ENCODE measurements around the gene EFNA2.

EFNA2 gene

DNA sequence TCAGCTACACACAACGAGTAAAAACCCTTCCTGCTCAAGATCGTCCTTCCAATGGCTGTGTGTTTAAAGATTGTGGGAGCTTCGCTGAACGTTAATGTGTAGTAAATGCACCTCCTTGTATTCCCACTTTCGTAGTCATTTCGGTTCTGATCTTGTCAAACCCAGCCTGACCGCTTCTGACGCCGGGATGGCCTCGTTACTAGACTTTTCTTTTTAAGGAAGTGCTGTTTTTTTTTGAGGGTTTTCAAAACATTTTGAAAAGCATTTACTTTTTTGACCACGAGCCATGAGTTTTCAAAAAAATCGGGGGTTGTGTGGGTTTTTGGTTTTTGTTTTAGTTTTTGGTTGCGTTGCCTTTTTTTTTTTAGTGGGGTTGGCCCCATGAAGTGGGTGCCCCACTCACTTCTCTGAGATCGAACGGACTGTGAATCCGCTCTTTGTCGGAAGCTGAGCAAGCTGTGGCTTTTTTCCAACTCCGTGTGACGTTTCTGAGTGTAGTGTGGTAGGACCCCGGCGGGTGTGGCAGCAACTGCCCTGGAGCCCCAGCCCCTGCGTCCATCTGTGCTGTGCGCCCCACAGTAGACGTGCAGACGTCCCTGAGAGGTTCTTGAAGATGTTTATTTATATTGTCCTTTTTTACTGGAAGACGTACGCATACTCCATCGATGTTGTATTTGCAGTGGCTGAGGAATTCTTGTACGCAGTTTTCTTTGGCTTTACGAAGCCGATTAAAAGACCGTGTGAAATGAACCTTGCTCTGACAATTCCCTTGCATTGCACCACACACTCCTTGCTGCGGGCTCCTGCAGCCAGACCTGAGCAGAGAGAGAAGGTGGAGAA is 13.0 kb upstream of the EFNA2 start:
- DNase-seq = peak; percentile 9

GRCh38 chr19:1273263-1274041 is 12.2 kb upstream of the EFNA2 start:
- peak; percentile 2 for DNase-seq

DNA sequence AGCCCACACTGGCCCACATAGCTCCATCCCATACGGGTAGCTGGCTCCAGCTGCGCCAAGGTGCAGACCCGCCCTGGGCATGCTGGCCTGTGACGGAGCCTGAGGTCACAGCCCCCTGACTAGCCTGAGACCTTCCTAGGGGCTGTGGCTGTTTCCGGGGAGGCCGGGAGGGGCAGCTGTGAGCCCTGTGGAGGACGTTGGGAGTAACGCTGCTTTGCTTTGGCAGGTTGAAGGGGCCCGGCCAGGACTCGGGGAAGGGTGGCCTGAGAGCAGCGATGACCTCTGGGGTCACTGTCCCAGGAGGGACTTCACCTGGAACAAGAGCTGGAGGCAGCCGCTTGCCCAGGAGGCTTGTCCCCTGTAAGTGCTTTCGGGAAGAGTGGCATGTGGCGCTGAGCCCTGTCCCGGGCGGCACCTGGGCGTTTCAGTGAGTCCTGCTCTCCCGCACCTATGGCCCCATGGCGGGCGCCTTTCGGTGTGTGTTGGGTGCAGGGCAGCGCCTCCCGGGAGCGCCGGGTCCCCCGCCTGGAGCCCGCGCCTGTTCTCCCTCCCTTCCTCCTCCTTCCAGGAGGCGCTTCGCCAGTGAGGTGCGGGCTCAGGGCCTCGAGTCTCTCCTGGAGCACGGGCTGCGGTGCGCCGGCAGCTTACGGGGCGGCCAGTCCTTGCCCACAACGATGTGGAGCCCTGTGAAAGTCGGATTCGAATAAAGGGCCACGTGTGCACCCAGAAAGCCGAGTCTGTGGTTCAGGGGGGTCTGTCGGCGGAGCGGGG is 11.4 kb upstream of the EFNA2 start:
- no peak for DNase-seq

GRCh38 chr19:1274852-1275259 is 10.8 kb upstream of the EFNA2 start:
- no peak for DNase-seq

- DNase-seq = peak; percentile 93
Measured at GRCh38 chr19:1275260-1275975, 10.3 kb upstream of the EFNA2 start, which contains the start of gene FAM174C. FAM174C (plus strand) TSS chr19:1275530; CDS start chr19:1275550, 20 bp downstream.

DNA sequence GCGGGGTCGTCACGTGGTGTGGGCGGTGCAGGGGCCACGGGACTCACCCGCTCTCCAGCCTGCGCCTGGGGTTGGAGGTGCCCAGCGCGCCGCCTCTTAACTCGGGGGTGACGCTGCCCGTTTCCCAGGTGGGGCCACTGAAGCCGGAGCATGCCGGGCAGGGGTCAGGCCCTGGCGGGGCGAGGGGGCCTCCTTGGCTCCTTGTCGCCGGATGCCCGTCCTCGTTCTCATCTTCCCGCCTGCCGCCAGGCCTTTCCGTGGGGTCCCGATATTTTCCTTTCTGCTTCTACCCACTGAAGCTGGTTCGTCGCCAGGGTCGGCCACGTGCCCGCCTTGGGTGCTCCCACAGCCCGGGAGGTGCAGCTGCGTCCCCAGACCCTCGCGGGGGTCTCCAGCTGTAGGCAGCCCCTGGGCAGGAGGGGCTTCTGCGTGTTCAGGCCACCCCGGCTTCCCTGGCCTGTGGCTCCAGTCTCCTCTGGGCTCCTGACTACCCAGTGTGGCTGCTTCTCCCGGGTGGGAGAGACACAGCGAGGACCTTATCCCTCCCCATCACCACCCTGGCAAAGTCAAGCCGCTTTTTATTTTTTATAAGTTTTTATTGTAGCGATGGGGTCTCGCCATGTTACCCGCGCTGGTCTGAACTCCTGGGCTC is 9.6 kb upstream of the EFNA2 start:
- DNase-seq = no peak

DNA sequence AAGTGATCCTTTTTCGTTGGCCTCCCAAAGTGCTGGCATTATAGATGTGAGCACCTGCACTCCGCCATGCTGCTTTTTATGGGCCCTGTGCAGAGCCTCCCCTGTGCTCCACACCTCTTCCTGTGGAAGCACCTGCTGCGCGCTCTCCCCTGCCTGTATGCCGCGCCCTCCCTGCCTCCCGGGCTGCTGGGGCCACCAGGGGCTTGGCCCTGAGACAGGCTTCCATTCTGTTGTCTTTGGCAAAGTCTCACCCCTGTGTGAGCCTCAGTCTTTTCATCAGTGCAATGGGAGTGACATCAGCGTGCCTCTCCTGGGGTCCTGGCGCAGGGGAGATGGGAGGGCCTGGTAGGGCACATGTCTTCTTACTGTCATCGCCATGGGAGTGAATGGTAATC is 9.0 kb upstream of the EFNA2 start:
- no peak for DNase-seq

DNA sequence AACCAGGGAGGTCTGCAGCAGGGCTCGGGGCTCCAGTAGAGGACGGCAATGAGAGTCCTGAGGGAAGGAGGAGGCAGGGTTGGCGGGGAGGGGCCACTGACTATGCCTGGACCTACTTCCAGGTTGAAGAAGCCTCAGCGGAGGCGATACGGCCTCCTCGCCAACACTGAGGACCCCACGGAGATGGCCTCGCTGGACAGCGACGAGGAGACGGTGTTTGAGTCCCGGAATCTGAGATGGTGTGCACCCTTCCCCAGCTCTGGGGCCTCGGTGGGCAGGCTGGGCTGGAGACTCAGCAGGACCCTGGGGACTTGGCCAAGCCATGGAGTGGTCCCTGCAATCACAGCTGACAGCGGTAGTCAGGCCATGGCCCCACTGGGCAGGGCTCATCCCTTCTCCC is 8.6 kb upstream of the EFNA2 start:
- DNase-seq = no peak

GRCh38 chr19:1278074-1278473 is 7.6 kb upstream of the EFNA2 start:
- no peak for DNase-seq

DNA sequence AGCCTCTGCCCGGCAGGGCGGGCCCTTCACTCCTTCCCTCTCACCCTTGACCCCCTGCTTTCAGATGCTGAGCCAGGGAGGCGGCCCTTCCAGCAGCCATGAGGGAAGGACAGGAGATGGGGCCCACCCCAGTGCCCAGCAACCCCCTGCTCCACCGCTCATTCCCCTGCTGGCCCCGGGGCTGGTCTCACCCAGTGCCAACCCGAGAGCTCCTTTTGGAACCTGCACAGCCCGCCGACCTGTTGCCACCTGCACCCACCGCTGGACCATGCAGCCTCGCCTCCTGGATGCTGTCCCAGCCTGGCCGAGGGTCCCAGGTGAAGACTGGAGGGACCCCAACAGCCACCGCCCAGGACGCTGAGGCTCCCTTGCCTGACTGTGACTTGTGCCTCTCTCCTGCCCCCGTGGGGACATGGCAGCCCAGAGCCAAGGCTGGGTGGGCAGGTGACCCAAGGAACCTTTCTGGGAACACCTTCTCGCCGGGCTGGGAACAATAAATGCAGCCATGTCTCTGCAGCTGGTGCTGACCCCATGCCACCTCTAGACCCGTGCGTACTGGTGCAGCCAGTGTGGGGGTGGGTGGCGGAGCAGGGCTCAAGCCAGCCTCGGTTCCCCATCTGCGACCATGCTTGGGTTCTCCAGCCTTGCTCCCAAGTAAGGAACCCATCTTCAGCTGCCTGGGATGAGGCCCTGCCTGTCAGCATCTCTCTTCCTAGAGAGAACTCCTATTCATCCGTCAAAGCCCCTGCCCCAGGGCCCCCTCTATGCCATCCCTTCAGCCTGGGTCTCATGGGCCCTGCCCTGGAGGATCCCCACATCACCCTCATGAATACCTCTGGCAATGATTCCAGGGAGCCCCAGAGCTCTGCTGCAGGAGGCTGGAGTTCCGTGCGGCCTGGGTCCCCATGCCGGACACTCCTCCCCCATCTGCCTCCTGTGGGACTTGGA is 6.7 kb upstream of the EFNA2 start:
- DNase-seq = no peak

DNA sequence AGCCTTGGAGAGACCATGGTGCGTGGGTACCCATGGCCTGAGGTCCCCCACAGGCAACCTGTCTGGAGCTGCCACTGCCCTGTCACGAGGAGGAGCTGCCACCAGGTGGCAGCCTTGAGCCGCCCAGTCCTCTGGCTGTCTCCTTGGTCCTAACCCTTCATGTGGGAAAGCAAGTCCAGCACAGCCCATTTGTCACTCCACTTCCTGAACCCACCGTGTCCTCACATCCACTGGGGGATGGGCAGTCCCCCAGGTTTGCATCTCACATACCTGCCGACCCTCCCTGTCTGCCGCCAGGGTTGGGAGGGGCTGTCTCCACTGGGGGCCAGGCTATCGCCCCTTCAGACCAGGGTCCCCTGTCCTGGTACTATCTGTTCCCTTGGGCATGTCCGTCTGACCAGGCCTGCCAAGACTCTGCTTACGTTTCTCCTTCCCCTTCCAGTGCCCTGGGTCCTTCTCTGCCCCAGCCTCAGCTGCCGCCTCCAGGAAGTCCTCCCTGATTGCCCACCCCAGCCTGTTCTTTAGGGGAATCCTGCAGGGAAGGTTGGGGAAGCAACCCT is 5.8 kb upstream of the EFNA2 start:
- peak; percentile 90 for DNase-seq

DNA sequence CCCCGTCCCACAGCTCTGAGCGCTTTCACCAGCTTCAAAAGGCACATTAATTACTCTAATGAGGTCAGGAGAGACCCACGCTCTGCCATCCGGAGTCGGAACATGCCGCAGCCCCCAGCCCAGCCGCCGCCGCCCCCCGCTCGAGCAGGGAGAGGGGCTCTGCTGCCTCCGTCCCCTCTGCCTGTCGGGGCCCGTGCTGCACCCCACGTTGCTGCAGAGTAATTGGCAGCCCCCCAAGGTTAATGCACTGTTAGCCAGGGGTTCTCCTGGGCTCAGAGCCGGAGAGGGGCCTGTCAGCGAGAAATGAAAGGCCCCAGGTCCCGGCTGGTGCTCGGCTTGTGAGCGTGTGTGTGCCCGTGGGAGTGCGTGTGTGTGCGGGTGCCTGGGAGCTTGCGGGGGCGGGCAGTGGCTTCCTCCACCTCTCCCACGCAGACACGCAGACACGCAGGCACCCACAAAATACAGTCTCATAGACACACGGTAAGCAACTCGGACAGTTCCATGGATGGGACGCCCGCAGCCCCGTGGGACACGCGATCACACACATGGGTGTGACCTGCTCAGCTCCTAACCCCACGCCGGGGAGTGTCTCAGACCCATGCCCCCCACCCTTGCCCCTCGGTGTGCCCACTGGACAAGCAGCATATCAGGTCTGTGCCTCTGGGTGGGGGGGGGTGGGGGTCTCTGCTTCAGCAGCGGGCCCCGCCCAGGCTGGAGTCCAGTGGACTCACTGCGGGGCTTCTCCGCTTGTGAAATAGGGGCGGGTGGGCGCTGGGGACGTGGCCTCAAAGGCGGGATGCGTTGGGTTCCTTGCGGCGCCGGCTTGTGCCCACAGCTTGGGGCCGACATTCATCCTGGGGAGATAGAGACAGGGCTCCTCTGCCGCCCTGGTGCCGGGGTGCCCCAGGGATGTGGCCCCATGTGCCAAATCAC is 4.8 kb upstream of the EFNA2 start:
- DNase-seq = no peak

- DNase-seq = no peak
Measured at GRCh38 chr19:1281569-1282287, 3.9 kb upstream of the EFNA2 start.

- DNase-seq = no peak
Measured at GRCh38 chr19:1282588-1283206, 3.0 kb upstream of the EFNA2 start.

GRCh38 chr19:1283207-1283916 is 2.3 kb upstream of the EFNA2 start:
- no peak for DNase-seq

DNA sequence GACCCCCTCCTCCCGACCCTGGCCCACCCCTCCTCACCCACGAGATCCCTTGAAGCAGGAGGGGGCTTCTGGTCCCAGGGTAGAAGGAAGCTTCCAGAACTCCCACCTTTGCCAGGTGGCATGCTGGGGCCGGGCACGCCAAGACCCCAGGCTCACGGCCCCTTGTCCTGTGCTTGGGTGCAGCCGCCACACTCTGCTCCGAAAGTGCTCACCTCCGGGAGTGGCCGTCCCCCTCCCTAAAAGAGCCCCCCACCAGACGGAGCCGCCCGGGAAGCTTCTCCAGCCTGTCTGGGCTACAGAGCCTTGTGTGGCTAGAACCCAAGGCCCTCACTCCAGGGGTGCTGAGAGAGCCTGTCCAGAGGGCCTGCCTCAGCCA is 1.8 kb upstream of the EFNA2 start:
- DNase-seq = no peak

DNA sequence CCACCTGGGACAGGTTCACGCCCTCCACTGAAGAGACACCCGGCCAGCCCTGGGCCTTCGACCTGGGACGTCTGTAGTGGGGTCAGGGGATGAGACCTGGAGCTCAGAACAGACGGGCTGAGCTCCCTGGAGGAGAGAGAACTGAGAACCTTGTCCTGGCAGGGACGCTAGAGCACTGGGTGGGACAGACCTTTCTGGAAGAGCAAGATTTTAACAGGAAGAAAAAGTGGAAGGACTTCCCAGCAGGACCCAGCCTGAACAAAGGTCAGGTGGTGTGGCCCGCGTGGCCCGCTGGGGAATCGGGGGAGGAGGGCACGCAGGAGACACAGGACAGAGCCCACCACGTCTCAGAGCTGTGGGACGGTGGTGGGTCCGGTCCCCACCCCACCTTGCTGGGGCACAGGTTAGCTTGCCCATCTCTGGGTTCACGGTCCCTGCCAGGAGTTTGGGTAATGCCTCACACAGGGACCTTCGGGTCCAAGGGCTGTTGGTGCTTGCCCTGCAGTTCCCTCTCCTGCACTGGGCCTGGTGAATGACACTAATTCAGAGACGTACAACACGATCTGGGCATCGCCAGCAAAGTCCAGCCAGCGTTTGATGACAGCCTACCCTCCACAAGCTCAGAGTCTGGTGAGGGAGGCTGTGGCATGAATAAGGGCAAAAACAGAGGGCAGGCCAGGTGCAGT is 1.2 kb upstream of the EFNA2 start:
- DNase-seq = no peak
